HFF-Myc (cell line): ENCODE measurements around the gene JAM3.

Experiments
- DNase-seq: peaks from one replicate; pipeline ENCODE4 v3.0.0-alpha.2; 2011; ENCODE audit warnings: low read depth; ENCODE audit errors: extremely low read depth
- H3K4me3 ChIP-seq: replicated peaks from 2 replicates; pipeline ENCODE4 v1.5.1; 2011; ENCODE audit warnings: low read depth, mild to moderate bottlenecking, control low read depth, low read length
- CTCF ChIP-seq: IDR thresholded peaks from 2 replicates; pipeline ENCODE4 v1.5.1; 2012; ENCODE audit warnings: mild to moderate bottlenecking, low read depth, low read length, control low read depth; ENCODE audit errors: missing control alignments

JAM3 gene

DNA sequence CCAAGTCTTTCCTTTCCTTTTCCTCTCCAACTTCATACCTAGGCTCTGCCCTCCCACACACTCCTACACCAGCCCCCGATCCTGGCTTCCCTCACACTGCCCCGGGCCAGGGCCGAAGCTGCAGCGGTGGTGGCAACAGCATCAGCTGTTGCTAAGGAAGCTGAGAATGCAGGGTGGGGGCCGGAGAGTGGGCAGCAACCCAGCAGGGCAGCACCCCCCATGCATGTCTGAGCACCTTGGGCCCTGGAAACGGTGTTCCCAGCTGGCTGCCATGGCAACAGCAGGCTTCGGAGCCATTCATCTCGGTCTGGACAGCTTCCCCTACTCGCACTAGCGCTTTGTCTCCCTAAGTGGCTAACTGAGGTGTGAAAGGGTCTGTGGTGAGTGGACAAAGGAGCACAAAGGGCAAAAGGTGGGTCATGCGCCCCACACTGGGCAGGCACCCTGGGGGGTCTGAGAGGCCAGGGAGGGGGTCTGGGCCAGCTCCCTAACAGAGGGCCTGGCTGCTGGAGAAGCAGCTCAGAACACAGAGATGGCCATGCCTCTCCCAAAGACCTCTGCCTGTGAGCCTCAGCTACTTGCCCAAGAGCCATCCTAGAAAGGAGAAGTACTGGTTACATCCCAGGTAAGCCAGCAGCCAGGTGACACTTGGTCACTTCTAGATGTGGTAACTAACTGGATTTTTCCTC, 42.1 kb upstream of the JAM3 start:
- no peak for DNase-seq
- no peak overlapping the region for H3K4me3 ChIP-seq
- TF ChIP-seq CTCF, result no peak

DNA sequence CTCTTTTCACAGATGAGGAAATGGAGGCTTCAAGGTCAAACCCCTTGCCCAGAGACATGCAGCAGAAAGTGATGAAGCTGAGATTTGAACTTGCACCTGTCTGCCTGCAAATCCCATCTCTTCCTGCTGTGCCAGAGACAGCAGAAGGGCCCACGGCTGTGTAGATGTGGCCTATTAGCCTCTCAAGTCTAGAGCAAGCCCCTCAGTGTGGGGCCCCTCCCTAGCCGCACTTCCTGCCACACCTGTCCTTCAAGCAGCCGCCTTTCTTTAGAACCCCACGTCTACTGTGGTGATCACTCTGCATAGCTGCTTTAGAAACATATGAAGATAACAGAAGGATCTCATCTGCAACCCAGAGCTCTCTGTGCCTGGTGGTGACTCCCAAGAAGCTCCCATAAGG, 41.2 kb upstream of the JAM3 start:
- DNase-seq, result no peak
- TF ChIP-seq CTCF, result no peak

GRCh38 chr11:134028368-134028920, 40.4 kb upstream of the JAM3 start:
- DNase-seq, result no peak
- no peak overlapping the region for H3K4me3 ChIP-seq
- no peak for TF ChIP-seq CTCF

More for the DNA sequence above, 41.2 kb upstream of the JAM3 start:
- H3K4me3 ChIP-seq, result no peak overlapping the region

DNA sequence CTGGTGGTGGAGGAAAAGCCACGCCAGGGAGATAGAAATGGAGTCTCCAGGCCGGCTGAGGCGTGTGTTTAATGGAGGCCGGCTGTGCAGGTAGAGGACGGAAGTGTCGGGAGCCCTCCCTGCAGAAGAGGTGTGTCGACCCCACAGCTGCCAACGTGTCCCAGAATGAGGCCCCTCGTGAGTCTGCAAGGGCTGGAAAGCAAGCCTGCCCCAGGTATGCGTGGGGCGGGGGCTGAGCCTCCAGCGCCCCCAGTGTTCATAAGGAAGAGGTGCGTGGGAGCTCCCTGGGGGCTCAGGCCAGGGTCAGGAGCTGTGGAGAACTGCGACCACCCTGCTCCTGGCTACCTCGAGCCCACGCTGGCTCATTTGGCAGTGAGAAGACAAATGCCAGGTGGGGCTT, 38.0 kb upstream of the JAM3 start:
- TF ChIP-seq CTCF, result peak; percentile 32
- no peak overlapping the region for H3K4me3 ChIP-seq
- DNase-seq, result no peak

DNA sequence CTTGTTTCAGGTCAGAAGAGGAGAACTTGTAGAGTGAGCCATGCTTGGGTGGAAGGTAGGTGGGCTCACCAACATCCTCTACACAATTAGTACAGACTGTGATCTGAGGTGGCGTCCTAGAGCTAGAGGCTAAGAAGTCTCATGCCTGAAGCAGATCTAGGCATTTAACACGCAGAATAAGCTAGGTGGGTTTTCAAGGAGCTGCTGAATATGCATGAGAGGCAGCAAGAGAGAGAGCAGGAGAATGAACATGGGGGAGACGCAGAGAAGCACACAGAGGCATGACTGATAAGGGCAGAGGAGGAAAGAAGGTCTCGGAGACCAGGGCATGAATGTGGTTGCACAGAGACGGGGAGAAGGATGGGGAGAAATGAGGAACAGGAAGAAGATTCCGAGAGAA, 36.8 kb upstream of the JAM3 start:
- H3K4me3 ChIP-seq, result no peak overlapping the region
- no peak for DNase-seq
- no peak for TF ChIP-seq CTCF

DNA sequence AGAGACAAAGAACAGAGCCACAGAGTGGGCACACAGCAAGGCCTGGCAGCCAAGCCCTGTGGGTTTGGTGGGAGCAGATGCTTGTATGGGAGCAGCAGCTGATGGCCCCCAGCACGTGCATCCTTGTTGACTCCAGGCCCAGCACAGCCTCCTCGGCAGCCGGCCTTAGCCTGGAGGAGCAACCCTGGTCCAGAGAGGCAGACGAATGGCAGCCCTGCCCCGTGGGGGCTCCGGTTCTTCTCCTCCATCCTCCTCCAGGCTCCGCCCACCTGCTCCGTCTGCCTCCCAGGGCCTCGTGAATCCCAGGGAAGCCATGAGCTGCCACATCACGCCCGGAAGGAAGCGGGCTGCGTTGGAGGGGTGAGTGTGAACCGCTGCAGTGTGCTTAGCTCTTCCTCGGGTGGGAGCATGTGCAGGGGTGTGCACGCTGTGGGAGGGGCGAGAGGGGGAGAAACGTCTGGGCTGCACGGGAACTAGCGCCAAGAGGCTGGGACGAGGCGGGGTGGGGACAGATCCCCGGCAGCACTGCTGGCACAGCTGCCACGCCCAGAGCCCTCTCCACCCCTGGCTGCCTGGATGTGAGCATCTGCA, 36.3 kb upstream of the JAM3 start:
- no peak for TF ChIP-seq CTCF
- DNase-seq, result no peak
- H3K4me3 ChIP-seq, result no peak overlapping the region
